HG03175 (cell line): Measurements from ENCODE around the gene NOXRED1.
"Not testable (repeated sequence)": the region's sequence is repeated elsewhere in the genome, so short reads cannot be mapped to it uniquely, and the experiment has no call there.

ENCODE experiments used
- ATAC-seq: cut with Tn5 transposase; IDR thresholded peaks from one replicate; pipeline ENCODE4 v1.9.1; 2021; ENCODE audit warnings: mild to moderate bottlenecking, moderate library complexity; ENCODE audit not compliant: unreplicated experiment

The NOXRED1 gene

GRCh38 chr14:77423423-77423822 lies at the start of gene NOXRED1:
Gene NOXRED1 (minus strand): TSS chr14:77423523. CDS start chr14:77422889, 634 bp downstream.
- no peak for ATAC-seq

GRCh38 chr14:77470224-77470870 lies 47.0 kb upstream of the NOXRED1 start:
- ATAC-seq, result no peak

GRCh38 chr14:77469539-77469938 lies 46.2 kb upstream of the NOXRED1 start:
- no peak for ATAC-seq

- no peak for ATAC-seq
Observed at GRCh38 chr14:77469067-77469505, 45.8 kb upstream of the NOXRED1 start.

- ATAC-seq, result no peak
Observed at GRCh38 chr14:77467801-77468200, 44.5 kb upstream of the NOXRED1 start.

- no peak for ATAC-seq
Observed at GRCh38 chr14:77459072-77459723, 35.9 kb upstream of the NOXRED1 start.

GRCh38 chr14:77458249-77458950 lies 35.1 kb upstream of the NOXRED1 start:
- peak; percentile 27 for ATAC-seq

GRCh38 chr14:77457522-77458248 lies 34.4 kb upstream of the NOXRED1 start, which contains the start of the genes AHSA1 and VIPAS39:
Gene AHSA1 (plus strand): TSS chr14:77458093. CDS start chr14:77458190, 97 bp downstream.
Gene VIPAS39 (minus strand): TSS chr14:77457601. CDS start chr14:77454102, 3,499 bp downstream.
- ATAC-seq, result peak; percentile 91

GRCh38 chr14:77457115-77457521 lies 33.8 kb upstream of the NOXRED1 start:
- peak; percentile 21 for ATAC-seq

GRCh38 chr14:77455966-77456640 lies 32.8 kb upstream of the NOXRED1 start:
- no peak for ATAC-seq

- no peak for ATAC-seq
Observed at GRCh38 chr14:77442196-77442595, 18.9 kb upstream of the NOXRED1 start.

GRCh38 chr14:77439861-77440260 lies 16.5 kb upstream of the NOXRED1 start:
- no peak for ATAC-seq

- no peak for ATAC-seq
Observed at GRCh38 chr14:77438596-77438995, 15.3 kb upstream of the NOXRED1 start.

- no peak for ATAC-seq
Observed at GRCh38 chr14:77436042-77436441, 12.7 kb upstream of the NOXRED1 start.

- no peak for ATAC-seq
Observed at GRCh38 chr14:77426396-77426795, 3.1 kb upstream of the NOXRED1 start.

GRCh38 chr14:77424862-77425261 lies 1.5 kb upstream of the NOXRED1 start:
- no peak for ATAC-seq

GRCh38 chr14:77421201-77421600 lies 2.1 kb downstream of the NOXRED1 start:
- ATAC-seq, result no peak

GRCh38 chr14:77416836-77417235 lies 6.5 kb downstream of the NOXRED1 start:
- ATAC-seq, result no peak

- not testable (repeated sequence) for ATAC-seq
Observed at GRCh38 chr14:77416098-77416497, 7.2 kb downstream of the NOXRED1 start.

GRCh38 chr14:77415403-77416030 lies 7.8 kb downstream of the NOXRED1 start:
- not testable (repeated sequence) for ATAC-seq
